Right lobe of liver (tissue), 6 donors: Measurements from ENCODE around the gene PBX4. TPM values are rescaled to one million over a fixed set of nuclear protein-coding genes. Genes with fewer than 3 reads are reported as not detected.

Experiments
- ATAC-seq, 4 donors: fragments of 200-7000 bp; cut with Tn5 transposase; one replicate each; pipeline ENCODE4 v1.9.1; 2020; ENCODE audit warnings: mild to moderate bottlenecking in 4 of 4, moderate library complexity in 4 of 4
- DNase-seq, 3 donors: peaks; one replicate each; pipeline ENCODE4 v3.0.0-alpha.2; 2020
- H3K27ac ChIP-seq, 3 donors: fragments of 200-600 bp; one replicate each; pipeline ENCODE4 v1.8.0; 2022
- H3K27me3 ChIP-seq, 2 donors: fragments of 200-600 bp; one replicate each; pipeline ENCODE4 v1.8.0; 2022
- H3K36me3 ChIP-seq, 4 donors: fragments of 200-600 bp; sonication (generic) in 1 of 4; one replicate each; pipeline versions ENCODE4 v1.5.1 to v1.8.0; 2017 to 2022; ENCODE audit warnings: control low read depth in 1 of 4
- H3K4me1 ChIP-seq, 4 donors: fragments of 200-600 bp; sonication (generic) in 1 of 4; one replicate each; pipeline versions ENCODE4 v1.5.1 to v1.8.0; 2017 to 2022; ENCODE audit warnings: control low read depth in 1 of 4
- H3K4me3 ChIP-seq, 3 donors: fragments of 200-600 bp; one replicate each; pipeline ENCODE4 v1.8.0; 2022
- H3K9me3 ChIP-seq, 4 donors: fragments of 200-600 bp; sonication (generic) in 1 of 4; one replicate each; pipeline versions ENCODE4 v1.5.1 to v1.8.0; 2017 to 2022; ENCODE audit warnings: control low read depth in 1 of 4
- CTCF ChIP-seq, 4 donors: fragments of 200-600 bp in 3 of 4; fragments of 450-650 bp in 1 of 4; IDR thresholded peaks; one replicate each; pipeline versions ENCODE4 v1.5.1 to v1.8.0; 2016 to 2022; ENCODE audit warnings: antibody characterized with exemption in 4 of 4, mild to moderate bottlenecking in 2 of 4
- POLR2A ChIP-seq: fragments of 450-650 bp; IDR thresholded peaks from one replicate; pipeline ENCODE4 v1.6.1; 2017; ENCODE audit warnings: antibody characterized with exemption, mild to moderate bottlenecking
- WGBS: methylation state at CpG from one replicate; pipeline ENCODE4 v1.1.6; 2018; ENCODE audit warnings: low coverage, low lambda C conversion rate; ENCODE audit not compliant: insufficient coverage; ENCODE audit errors: missing lambda C conversion rate; 5-methylcytosine and 5-hydroxymethylcytosine counted together
- intact Hi-C, 2 donors: fragments of 100-400 bp; cut with DNase I; formaldehyde crosslinking; loops; one replicate each; pipeline versions ENCODE4 v1.11.2 to v1.14.1; 2022
- total RNA-seq, 6 experiments: library from RNA; depleted of rRNA in 2 of 6; stranded (reverse); fragments of >200 nt in 2 of 6; fragmentation: NEBNext Ultra II Directional in 3 of 6; extraction: Animal tissue kit (Norgen Biotek cat#: 25700) in 3 of 6; gene quantifications; one replicate each; pipeline versions ENCODE4 v1.1.0 to v1.2.4, GENCODE V29; 2016 to 2023
- donor health status: DM: no; HTN: yes; CAD: no.
- donor health status: DM: no; HTN: no; CAD: no.
- donor health status: DM: no; HTN: no; CAD: no.
- donor health status: DM: no; HTN: yes; CAD: no.
- donor health status: DM: no; HTN: yes; CAD: no.

The PBX4 gene
- total RNA-seq, 6 experiments from 2014 or later, result 0.87 TPM; not detected in 5

- H3K27ac ChIP-seq, result no peak overlapping the region
- H3K4me1 ChIP-seq, result no peaks in the 10 kb centered on the region
- no peaks in the 10 kb centered on the region for H3K27me3 ChIP-seq
- no peaks in the 10 kb centered on the region for H3K9me3 ChIP-seq
- WGBS, result 83% methylated on average over 1 of the region's 17 CpGs
- DNase-seq (no peak), ATAC-seq (no peak)
- intact Hi-C loops, result loop anchor here (5.0 kb wide), 1 partner anchor 113 kb away; no protein-coding TSS in a partner anchor
- no peak overlapping the region for H3K4me3 ChIP-seq
- H3K36me3 ChIP-seq, result peaks cover 0 to 37% (median 12%) of the 10 kb centered on the region in 4 donors
- TF ChIP-seq CTCF (IDR thresholded peaks at IDR 0.05) (no peak), POLR2A (no peak)
These were observed 26.9 kb upstream of the PBX4 start for GRCh38 chr19:19645233-19645870.

- ATAC-seq (no peak), DNase-seq (no peak)
- no peaks in the 10 kb centered on the region for H3K27me3 ChIP-seq
- H3K27ac ChIP-seq, result peak overlapping the region in 1 of 3 donors; percentile 67
- 69% methylated on average over 2 of the region's 5 CpGs for WGBS
- H3K36me3 ChIP-seq, result peaks cover 0 to 36% (median 12%) of the 10 kb centered on the region in 4 donors
- TF ChIP-seq CTCF (IDR thresholded peaks at IDR 0.05) (peak in 1 of 4 donors; percentile 2), POLR2A (no peak)
- intact Hi-C loops, result no loop called here
- H3K4me3 ChIP-seq, result peak overlapping the region in 2 of 3 donors; percentile 64 to 66
- H3K9me3 ChIP-seq, result no peaks in the 10 kb centered on the region
- no peaks in the 10 kb centered on the region for H3K4me1 ChIP-seq
These were observed 25.5 kb upstream of the PBX4 start for GRCh38 chr19:19644054-19644388.

- DNase-seq (peak; percentile 84 to 87 (median 86)), ATAC-seq (peak; percentile 88 to 94 (median 91))
- peak within 1 kb of the TSS; percentile 64 to 83 (median 66) for H3K4me3 ChIP-seq
- WGBS, result 0% methylated on average over 2 of the region's 50 CpGs
- H3K27ac ChIP-seq, result peak within 1 kb of the TSS; percentile 67 to 74 (median 68)
- no peaks in the 10 kb centered on the region for H3K27me3 ChIP-seq
- TF ChIP-seq CTCF (IDR thresholded peaks at IDR 0.05) (peak; percentile 68 to 81 (median 78)), POLR2A (peak; percentile 71)
- intact Hi-C loops, result no loop called here
- H3K36me3 ChIP-seq, result peaks cover 0 to 36% (median 12%) of the 10 kb centered on the region in 4 donors
- no peaks in the 10 kb centered on the region for H3K9me3 ChIP-seq
- no peaks in the 10 kb centered on the region for H3K4me1 ChIP-seq
These were observed 24.9 kb upstream of the PBX4 start, which contains the start of gene GMIP for GRCh38 chr19:19643158-19644053. Gene GMIP, minus strand, starts transcription at chr19:19643657. Its CDS starts 128 bp downstream, at chr19:19643529.

GRCh38 chr19:19642506-19643157 lies 24.1 kb upstream of the PBX4 start:
- H3K4me3 ChIP-seq, result peak overlapping the region; percentile 64 to 83 (median 66)
- no peaks in the 10 kb centered on the region for H3K9me3 ChIP-seq
- intact Hi-C loops, result no loop called here
- ATAC-seq (peak in 2 of 4 donors; percentile 6 to 12), DNase-seq (no peak)
- no peaks in the 10 kb centered on the region for H3K4me1 ChIP-seq
- H3K27ac ChIP-seq, result peak overlapping the region; percentile 67 to 74 (median 68)
- H3K36me3 ChIP-seq, result peaks cover 0 to 28% (median 10%) of the 10 kb centered on the region in 4 donors
- 17% methylated on average over 11 of the region's 16 CpGs for WGBS
- no peaks in the 10 kb centered on the region for H3K27me3 ChIP-seq
- TF ChIP-seq CTCF (IDR thresholded peaks at IDR 0.05) (no peak), POLR2A (no peak)
